ENCODE data around the gene UNC5B.

The UNC5B gene

GRCh38 chr10:71319800-71320392 is 107.5 kb downstream of the UNC5B start:
- no peak for DNase-seq (ENCODE audit: low spot score)

DNA sequence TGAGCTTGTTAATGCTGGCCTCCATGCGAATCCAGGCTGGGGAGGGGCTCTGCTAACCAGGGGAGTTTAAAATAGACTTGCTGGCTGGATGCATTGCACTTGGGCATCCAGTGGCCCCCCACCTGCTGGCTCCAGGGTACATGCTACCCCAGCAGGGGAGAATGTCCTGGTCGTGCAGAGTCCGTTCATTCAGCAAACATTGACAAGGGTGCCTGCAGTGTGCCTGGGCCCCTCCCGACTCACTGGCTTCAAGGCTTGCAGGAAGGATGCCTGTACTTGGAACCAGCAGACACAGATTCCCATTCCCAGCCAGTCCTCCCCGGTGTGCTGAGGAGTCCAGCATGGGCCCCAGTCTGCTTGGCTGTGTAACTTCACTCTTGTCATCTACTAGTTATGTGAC is 108.2 kb downstream of the UNC5B start:
- DNase-seq (ENCODE audit: low spot score), result no peak

GRCh38 chr10:71321386-71321785 is 109.0 kb downstream of the UNC5B start:
- no peak for DNase-seq (ENCODE audit: low spot score)

- DNase-seq (ENCODE audit: low spot score), result peak; percentile 46
Observed at GRCh38 chr10:71323407-71323806, 111.0 kb downstream of the UNC5B start.

DNA sequence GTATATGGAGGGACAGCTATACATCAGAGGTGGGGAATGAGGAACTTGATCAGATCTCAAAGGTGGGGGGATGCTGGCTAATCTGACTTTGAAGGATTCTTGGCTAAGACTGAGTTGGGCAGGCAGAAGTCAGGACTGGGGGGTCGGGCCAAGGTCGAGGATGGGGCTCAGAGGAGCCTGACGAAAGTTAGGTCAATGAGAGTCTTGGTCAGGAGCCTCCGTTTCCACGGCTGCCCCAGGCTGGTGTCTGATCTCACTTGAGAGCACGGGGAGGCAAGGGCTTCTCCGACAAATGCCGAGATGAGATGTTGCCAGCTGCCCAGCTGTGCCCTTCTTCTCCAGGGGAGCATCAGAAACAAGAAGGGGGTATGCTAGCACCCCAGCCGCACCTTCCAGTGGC is 112.4 kb downstream of the UNC5B start:
- DNase-seq (ENCODE audit: low spot score), result no peak

DNA sequence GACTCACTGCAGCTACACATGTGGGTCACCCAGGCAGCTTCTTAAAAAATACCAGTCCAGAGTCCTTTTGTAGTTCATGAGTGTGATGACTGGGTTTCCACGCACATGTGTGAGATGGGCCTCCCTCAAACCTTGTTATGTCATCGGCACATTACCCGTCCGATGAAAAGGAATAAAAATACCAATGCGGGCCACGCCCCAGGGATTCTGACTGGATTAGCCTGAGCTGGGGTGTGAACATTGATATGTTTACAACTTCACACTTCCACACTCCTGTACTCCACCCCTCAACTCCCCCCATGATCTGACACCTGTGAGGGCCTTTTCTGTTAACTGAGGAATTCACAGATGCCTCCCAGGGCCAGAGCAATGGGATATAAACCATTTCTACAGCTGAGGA is 112.9 kb downstream of the UNC5B start:
- DNase-seq (ENCODE audit: low spot score), result no peak

DNA sequence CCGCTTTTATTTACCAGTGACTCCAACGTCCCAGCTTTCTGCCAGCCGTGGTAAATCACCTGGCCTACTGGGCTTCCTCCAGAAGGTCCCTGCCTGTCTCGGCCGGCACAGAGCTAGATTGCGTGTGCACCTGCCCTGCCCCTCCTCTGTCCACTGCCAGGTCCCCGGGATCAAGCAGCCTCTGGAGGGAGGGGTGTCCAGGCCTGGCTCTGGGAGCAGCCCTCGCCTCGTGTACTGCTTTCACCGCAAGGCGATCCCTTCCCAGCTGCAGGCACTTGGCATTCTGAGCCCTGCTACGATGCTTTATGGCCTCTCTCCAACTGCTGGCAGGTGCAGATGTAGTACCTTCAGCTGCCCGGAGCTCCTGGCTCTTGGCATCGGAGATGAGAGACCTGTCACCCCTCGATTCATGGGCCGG is 114.1 kb downstream of the UNC5B start:
- peak; percentile 5 for DNase-seq (ENCODE audit: low spot score)

- DNase-seq (ENCODE audit: low spot score), result no peak
Observed at GRCh38 chr10:71330789-71331404, 118.5 kb downstream of the UNC5B start.

DNA sequence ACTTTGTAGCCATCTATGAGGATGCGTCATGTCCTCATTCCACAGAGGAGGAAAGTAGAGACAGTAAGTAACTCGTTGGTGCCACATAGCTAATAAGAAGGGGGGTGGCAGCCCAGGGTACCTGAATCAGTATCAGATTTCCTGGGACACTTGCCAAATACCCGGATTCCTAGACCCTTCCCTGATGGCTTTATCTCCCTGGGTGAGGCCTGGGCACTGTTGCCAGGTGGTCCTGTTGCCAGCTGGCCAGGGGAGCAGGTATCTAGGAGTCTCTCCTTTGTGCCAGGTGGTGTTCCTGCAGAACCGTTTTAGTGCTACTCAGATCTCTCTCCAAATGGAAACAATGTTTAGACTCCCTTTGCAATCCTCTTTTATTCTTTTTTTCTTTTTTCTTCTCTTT is 119.4 kb downstream of the UNC5B start:
- DNase-seq (ENCODE audit: low spot score), result peak; percentile 71

- no peak for DNase-seq (ENCODE audit: low spot score)
Observed at GRCh38 chr10:71332466-71332865, 120.1 kb downstream of the UNC5B start.

DNA sequence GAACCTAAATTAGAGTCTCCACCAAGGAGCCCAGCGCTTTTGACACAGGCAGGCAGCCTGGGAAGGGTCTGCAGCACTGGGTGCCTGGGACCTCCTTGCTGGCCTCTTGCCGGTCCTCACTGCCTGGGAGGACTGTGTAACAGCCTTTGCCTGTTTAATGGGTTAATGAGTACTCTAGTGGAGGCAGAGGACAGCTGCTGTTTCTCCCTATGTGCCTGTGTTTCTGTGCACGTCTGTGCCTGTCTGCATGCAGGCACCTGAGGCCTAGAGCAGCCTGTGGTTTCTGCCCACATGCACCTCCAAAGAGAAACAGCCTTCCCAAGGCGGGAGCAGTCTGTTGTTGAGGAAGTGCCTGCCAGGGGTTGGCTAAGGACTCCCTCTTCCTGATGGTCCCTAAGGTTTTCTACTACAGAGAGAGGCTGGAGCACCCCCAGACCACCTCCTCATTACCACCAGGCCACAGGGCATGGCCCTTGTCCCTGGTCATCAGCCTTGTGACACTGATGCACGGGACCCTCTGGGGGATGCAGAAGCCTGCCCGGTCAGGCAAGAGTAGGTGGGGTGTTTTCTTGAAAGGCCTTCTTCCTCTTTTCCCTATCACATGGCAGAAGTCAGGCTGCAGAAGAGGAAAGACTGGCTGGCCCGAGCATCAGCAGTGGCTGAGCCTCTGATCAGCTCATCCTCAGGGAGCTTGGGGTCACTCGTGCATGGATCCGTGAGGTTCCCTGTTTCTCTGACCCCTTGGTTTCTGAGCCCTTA is 120.9 kb downstream of the UNC5B start:
- no peak for DNase-seq (ENCODE audit: low spot score)

- no peak for DNase-seq (ENCODE audit: low spot score)
Observed at GRCh38 chr10:71334221-71334791, 121.9 kb downstream of the UNC5B start.

GRCh38 chr10:71335173-71335708 is 122.9 kb downstream of the UNC5B start:
- DNase-seq (ENCODE audit: low spot score), result no peak

DNA sequence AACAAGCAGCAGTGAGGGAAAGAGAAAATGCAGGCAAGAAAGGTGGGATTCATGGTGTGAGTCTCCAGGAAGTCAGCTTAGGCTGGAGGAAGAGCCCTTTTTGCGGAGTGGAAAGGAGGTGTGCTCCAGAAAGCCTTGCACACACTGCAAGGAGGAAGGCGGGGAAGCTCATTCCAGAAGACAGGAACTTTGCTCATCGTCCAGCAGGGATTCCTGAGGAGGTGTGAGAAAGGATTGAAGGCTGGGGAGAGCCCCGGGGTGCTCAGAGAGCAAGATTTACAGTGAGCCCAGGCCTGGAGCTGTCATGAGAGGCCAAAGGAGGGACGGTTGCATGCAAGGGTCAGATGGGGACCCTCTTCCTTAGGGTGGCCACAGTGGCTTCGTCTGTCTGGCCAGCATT is 124.3 kb downstream of the UNC5B start:
- no peak for DNase-seq (ENCODE audit: low spot score)

- DNase-seq (ENCODE audit: low spot score), result no peak
Observed at GRCh38 chr10:71337219-71337701, 124.9 kb downstream of the UNC5B start.

GRCh38 chr10:71338728-71339495 is 126.5 kb downstream of the UNC5B start:
- no peak for DNase-seq (ENCODE audit: low spot score)

DNA sequence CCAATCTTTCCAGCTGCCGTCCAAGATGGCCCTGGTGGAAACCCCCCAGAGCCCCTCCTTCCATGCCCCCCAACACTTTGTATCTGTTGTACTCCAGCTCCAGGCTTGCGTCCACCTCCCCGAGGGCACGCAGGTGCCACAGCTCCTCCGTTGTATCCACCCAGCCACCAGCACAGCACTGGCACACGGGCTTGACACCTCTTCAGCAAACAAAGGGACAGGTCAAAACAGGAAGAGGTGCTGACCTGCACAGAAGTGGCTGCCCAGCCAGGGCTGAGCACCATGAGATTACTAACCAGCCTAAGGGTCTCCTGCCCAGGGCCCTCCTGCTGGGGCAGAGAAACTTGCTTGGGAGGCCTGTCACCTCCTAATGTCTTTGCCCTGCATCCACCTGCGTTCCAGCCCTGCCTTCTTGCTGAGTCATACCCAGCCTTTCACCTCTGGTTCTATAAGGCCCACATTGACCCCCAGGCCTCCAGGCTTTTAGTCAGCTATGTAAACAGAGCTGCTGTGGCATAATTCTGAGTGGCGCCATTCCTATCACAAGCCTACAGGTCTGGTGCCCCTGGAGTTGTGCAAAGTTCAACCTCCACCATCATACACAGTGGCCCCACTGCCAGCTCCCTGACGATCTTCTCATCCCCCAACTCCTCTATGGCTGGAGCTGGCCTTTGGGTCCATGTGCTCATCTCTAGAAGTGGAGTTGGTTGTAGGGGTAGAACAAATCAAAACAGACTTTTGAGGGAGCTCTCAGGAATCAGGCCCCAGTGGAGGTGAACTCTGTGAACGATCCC is 127.6 kb downstream of the UNC5B start:
- no peak for DNase-seq (ENCODE audit: low spot score)

DNA sequence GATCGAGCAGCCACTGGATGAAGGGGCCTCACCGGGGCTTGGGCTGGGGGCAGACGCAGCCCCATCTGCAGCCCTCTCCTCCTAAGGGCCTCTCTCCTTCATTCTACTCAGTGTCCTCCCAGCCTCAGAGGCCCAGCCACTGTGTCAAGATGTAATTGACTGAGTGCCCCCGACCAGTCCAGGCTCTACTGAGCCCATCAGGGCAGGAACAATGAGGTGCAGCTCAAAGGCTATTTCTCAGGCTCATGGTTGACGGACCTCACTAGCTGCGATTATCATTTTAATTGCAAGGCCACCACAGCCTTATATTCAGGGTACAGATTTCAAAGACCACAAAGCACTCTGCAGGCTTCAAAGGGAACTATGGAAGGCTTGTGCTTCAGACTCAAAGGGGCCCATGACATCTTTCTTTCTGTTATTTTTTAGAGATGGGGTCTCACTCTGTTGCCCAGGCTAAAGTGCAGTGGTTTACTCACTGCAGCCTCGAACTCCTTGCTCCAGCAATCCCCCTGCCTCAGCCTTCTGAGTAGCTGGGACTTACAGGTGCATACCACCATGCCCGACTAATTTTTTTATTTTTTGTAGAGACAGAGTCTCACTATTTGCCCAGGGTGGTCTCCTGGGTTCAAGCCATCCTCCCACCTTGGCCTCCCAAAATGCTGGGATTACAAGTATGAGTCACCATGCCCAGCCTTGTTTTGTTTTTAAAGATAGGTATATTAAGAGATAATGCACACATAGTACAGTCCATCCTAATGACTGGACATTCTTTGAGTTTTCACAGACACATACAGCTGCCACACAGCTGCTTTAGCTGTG is 130.4 kb downstream of the UNC5B start:
- no peak for DNase-seq (ENCODE audit: low spot score)

GRCh38 chr10:71343392-71343773 is 131.0 kb downstream of the UNC5B start:
- DNase-seq (ENCODE audit: low spot score), result no peak
